GM19025 (cell line): ENCODE data around the gene SAMD3.
A peak's percentile ranks its signal among the peaks of the same experiment; 100 is the strongest.
"Not testable (repeated sequence)": the region's sequence is repeated elsewhere in the genome, so short reads cannot be mapped to it uniquely, and the experiment has no call there.

Experiments
- ATAC-seq: cut with Tn5 transposase; IDR thresholded peaks from one replicate; pipeline ENCODE4 v1.9.1; 2021; ENCODE audit warnings: mild to moderate bottlenecking, low read depth, moderate library complexity; ENCODE audit not compliant: unreplicated experiment

SAMD3 gene

GRCh38 chr6:130182466-130182865 is 40.3 kb downstream of the SAMD3 start:
- no peak for ATAC-seq

- no peak for ATAC-seq
Observed at GRCh38 chr6:130178692-130179091, 44.1 kb downstream of the SAMD3 start.

GRCh38 chr6:130176378-130176777 is 46.4 kb downstream of the SAMD3 start:
- ATAC-seq = no peak

- ATAC-seq = not testable (repeated sequence)
Observed at GRCh38 chr6:130173377-130174004, 49.3 kb downstream of the SAMD3 start.

- not testable (repeated sequence) for ATAC-seq
Observed at GRCh38 chr6:130170160-130170559, 52.6 kb downstream of the SAMD3 start.

- ATAC-seq = no peak
Observed at GRCh38 chr6:130167655-130168054, 55.1 kb downstream of the SAMD3 start.

GRCh38 chr6:130164251-130164650 is 58.5 kb downstream of the SAMD3 start:
- no peak for ATAC-seq

GRCh38 chr6:130163266-130163665 is 59.5 kb downstream of the SAMD3 start:
- ATAC-seq = no peak

GRCh38 chr6:130162421-130162820 is 60.3 kb downstream of the SAMD3 start:
- ATAC-seq = no peak

- ATAC-seq = no peak
Observed at GRCh38 chr6:130161683-130162404, 60.9 kb downstream of the SAMD3 start.

- no peak for ATAC-seq
Observed at GRCh38 chr6:130159956-130160355, 62.8 kb downstream of the SAMD3 start.

GRCh38 chr6:130158548-130158947 is 64.2 kb downstream of the SAMD3 start:
- no peak for ATAC-seq

GRCh38 chr6:130158056-130158455 is 64.7 kb downstream of the SAMD3 start:
- no peak for ATAC-seq

- ATAC-seq = no peak
Observed at GRCh38 chr6:130156908-130157307, 65.8 kb downstream of the SAMD3 start.

- no peak for ATAC-seq
Observed at GRCh38 chr6:130152908-130153510, 69.7 kb downstream of the SAMD3 start.

GRCh38 chr6:130150906-130151305 is 71.8 kb downstream of the SAMD3 start:
- no peak for ATAC-seq

GRCh38 chr6:130149016-130149415 is 73.7 kb downstream of the SAMD3 start:
- ATAC-seq = not testable (repeated sequence)

- ATAC-seq = no peak
Observed at GRCh38 chr6:130148181-130148580, 74.6 kb downstream of the SAMD3 start.

GRCh38 chr6:130147111-130147510 is 75.6 kb downstream of the SAMD3 start:
- ATAC-seq = no peak

- ATAC-seq = no peak
Observed at GRCh38 chr6:130143709-130144108, 79.0 kb downstream of the SAMD3 start.

- ATAC-seq = no peak
Observed at GRCh38 chr6:130140084-130140483, 82.7 kb downstream of the SAMD3 start.

- peak; percentile 32 for ATAC-seq
Observed at GRCh38 chr6:130138909-130139242, 83.9 kb downstream of the SAMD3 start.
